Left lung (tissue), 10 donors: ENCODE data around the gene RPL38. TPM values are rescaled to one million over a fixed set of nuclear protein-coding genes. Genes with fewer than 3 reads are reported as not detected.
A peak's percentile ranks its signal among the peaks of the same experiment; 100 is the strongest.

Experiments used
- ATAC-seq: fragments of 200-7000 bp; cut with Tn5 transposase; one replicate; pipeline ENCODE4 v1.9.1; 2020; ENCODE audit warnings: moderate library complexity
- DNase-seq, 4 donors: peaks; one replicate each; pipeline ENCODE4 v3.0.0-alpha.2; 2013 to 2020
- H3K27ac ChIP-seq, 2 donors: fragments of 200-600 bp; sonication (generic) in 1 of 2; one replicate each; pipeline versions ENCODE4 v1.5.0 to v1.8.0; 2020 to 2021
- H3K27me3 ChIP-seq, 2 donors: fragments of 200-600 bp; sonication (generic) in 1 of 2; one replicate each; pipeline versions ENCODE4 v1.5.0 to v1.8.0; 2020 to 2021
- H3K36me3 ChIP-seq, 2 donors: fragments of 200-600 bp; sonication (generic) in 1 of 2; one replicate each; pipeline versions ENCODE4 v1.5.0 to v1.8.0; 2020 to 2021
- H3K4me1 ChIP-seq, 2 donors: fragments of 200-600 bp; one replicate each; pipeline ENCODE4 v1.8.0; 2021
- H3K4me3 ChIP-seq, 2 donors: fragments of 200-600 bp; sonication (generic) in 1 of 2; one replicate each; pipeline versions ENCODE4 v1.5.0 to v1.8.0; 2020 to 2021; ENCODE audit warnings: mild to moderate bottlenecking in 1 of 2
- H3K9me3 ChIP-seq, 2 donors: fragments of 200-600 bp; sonication (generic) in 1 of 2; one replicate each; pipeline versions ENCODE4 v1.5.0 to v1.8.0; 2020 to 2021
- intact Hi-C, 2 donors: fragments of 100-400 bp; cut with DNase I; formaldehyde crosslinking; loops; one replicate each; pipeline versions ENCODE4 v1.11.2 to v1.14.2; 2022
- polyA plus RNA-seq, 6 donors: library from polyadenylated mRNA; unstranded; fragments of 120-200 nt; gene quantifications; one replicate each; pipeline ENCODE4 v1.2.1, GENCODE V29; 2013; ENCODE audit not compliant: insufficient read length in 6 of 6
- total RNA-seq, 2 donors: library from RNA; stranded (reverse); fragmentation: NEBNext Ultra II Directional; extraction: Animal tissue kit (Norgen Biotek cat#: 25700); gene quantifications; one replicate each; pipeline ENCODE4 v1.2.1, GENCODE V29; 2021
- TF ChIP-seq, protein P1 (sequence below), 2 donors: fragments of 200-600 bp; sonication (generic) in 1 of 2; IDR thresholded peaks; one replicate each; pipeline versions ENCODE4 v1.5.0 to v1.8.0; 2021; ENCODE audit warnings: antibody characterized with exemption in 2 of 2
- donor health status: DM: no; HTN: yes; CAD: no.
- donor health status: DM: no; HTN: no; CAD: no.

The RPL38 gene
- total and polyA plus RNA-seq, 8 donors: 624 to 1,464 (median 1,331) TPM

- Histone ChIP-seq H3K4me3 (no peak overlapping the region), H3K36me3 (peaks cover 0 to 7% of the 10 kb centered on the region in 2 donors), H3K27ac (no peak overlapping the region), H3K27me3 (no peaks in the 10 kb centered on the region), H3K9me3 (no peaks in the 10 kb centered on the region), H3K4me1 (no peaks in the 10 kb centered on the region)
- intact Hi-C loops: no loop called here
- TF ChIP-seq, protein P1, sequence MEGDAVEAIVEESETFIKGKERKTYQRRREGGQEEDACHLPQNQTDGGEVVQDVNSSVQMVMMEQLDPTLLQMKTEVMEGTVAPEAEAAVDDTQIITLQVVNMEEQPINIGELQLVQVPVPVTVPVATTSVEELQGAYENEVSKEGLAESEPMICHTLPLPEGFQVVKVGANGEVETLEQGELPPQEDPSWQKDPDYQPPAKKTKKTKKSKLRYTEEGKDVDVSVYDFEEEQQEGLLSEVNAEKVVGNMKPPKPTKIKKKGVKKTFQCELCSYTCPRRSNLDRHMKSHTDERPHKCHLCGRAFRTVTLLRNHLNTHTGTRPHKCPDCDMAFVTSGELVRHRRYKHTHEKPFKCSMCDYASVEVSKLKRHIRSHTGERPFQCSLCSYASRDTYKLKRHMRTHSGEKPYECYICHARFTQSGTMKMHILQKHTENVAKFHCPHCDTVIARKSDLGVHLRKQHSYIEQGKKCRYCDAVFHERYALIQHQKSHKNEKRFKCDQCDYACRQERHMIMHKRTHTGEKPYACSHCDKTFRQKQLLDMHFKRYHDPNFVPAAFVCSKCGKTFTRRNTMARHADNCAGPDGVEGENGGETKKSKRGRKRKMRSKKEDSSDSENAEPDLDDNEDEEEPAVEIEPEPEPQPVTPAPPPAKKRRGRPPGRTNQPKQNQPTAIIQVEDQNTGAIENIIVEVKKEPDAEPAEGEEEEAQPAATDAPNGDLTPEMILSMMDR (IDR thresholded peaks at IDR 0.05): no peak
- DNase-seq (no peak), ATAC-seq (no peak)
Measured at GRCh38 chr17:74231928-74232907, 28.7 kb downstream of the RPL38 start.

DNA sequence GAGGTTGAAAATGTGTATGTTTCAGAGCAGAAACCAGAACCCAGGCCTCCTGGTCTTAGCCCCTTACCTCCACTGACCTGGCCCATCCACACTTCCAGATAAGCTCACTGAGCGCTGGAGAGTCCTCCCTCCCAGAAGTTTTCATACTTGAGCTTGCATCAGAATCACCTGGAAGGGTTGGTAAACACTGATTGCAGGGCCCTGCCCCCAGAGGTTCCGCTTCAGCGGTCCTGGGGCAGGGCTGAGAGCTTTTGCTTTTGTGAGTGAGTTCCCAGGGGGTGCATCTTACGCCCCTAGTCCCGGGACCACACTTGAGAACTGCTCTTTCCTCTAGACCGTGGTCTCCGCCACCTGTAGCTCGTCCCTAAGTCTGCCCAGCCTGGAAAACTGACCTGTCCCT, 30.5 kb downstream of the RPL38 start:
- Histone ChIP-seq H3K36me3 (peaks cover 0 to 7% of the 10 kb centered on the region in 2 donors), H3K4me3 (no peak overlapping the region), H3K27me3 (no peaks in the 10 kb centered on the region), H3K4me1 (no peaks in the 10 kb centered on the region), H3K9me3 (no peaks in the 10 kb centered on the region), H3K27ac (no peak overlapping the region)
- intact Hi-C loops: no loop called here
- TF ChIP-seq, protein P1 (IDR thresholded peaks at IDR 0.05): no peak
- DNase-seq (no peak), ATAC-seq (peak; percentile 82)

- peak overlapping the region; percentile 19 to 33 for H3K27ac ChIP-seq
Measured at GRCh38 chr17:74234486-74234885, 31.0 kb downstream of the RPL38 start.

DNA sequence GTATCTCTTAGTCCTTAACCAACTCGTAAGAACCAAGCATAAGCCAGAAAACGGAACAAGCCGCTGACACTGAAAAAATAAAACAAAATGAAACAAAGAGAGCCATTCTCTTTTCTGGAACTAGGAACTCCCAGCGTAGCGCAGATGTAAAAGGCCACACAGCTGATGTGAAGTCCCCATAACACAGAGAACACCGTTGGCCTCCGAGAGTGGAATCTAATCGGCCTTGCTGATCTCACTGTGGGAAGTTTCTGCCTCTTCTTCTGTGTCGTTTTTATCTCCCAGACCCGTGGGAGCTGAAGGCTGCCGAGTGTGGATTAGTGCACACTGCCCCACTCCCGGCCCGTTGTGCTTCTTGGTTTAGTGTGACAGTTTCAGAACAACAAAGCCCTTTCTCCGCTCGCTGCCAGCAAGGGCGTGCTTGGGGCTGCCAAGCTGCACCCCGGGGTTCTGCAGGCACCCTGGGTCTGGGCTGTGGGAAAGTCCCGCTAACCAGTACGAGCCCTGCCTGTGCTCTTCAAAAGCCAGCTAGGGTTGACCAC, 31.6 kb downstream of the RPL38 start:
- intact Hi-C loops: no loop called here
- Histone ChIP-seq H3K4me1 (no peaks in the 10 kb centered on the region), H3K27ac (peak overlapping the region; percentile 19 to 33), H3K9me3 (no peaks in the 10 kb centered on the region), H3K27me3 (no peaks in the 10 kb centered on the region), H3K36me3 (peaks cover 0 to 7% of the 10 kb centered on the region in 2 donors), H3K4me3 (no peak overlapping the region)
- TF ChIP-seq, protein P1 (IDR thresholded peaks at IDR 0.05): no peak
- no peak for ATAC-seq
- DNase-seq: no peak

More at GRCh38 chr17:74234486-74234885, 31.0 kb downstream of the RPL38 start:
- H3K27me3 ChIP-seq: no peaks in the 10 kb centered on the region
- no peak overlapping the region for H3K4me3 ChIP-seq
- TF ChIP-seq, protein P1 (IDR thresholded peaks at IDR 0.05): no peak
- no peaks in the 10 kb centered on the region for H3K9me3 ChIP-seq
- intact Hi-C loops: no loop called here
- DNase-seq: no peak
- H3K36me3 ChIP-seq: peaks cover 0 to 7% of the 10 kb centered on the region in 2 donors
- H3K4me1 ChIP-seq: no peaks in the 10 kb centered on the region
- ATAC-seq: no peak

- Histone ChIP-seq H3K27ac (no peak overlapping the region), H3K9me3 (no peaks in the 10 kb centered on the region), H3K27me3 (no peaks in the 10 kb centered on the region), H3K36me3 (peaks cover 0 to 5% of the 10 kb centered on the region in 2 donors), H3K4me3 (no peak overlapping the region), H3K4me1 (peaks cover 0 to 1% of the 10 kb centered on the region in 2 donors)
- DNase-seq: no peak
- TF ChIP-seq, protein P1 (IDR thresholded peaks at IDR 0.05): no peak
- ATAC-seq: no peak
- intact Hi-C loops: no loop called here
Measured at GRCh38 chr17:74235911-74236371, 32.5 kb downstream of the RPL38 start.
